Testis (tissue), 3 donors: ENCODE measurements around the gene PCDHA1. TPM values are rescaled to one million over a fixed set of nuclear protein-coding genes. Genes with fewer than 3 reads are reported as not detected.

ENCODE experiments used
- DNase-seq: peaks from one replicate; pipeline ENCODE4 v3.0.0-alpha.2; 2019
- H3K27ac ChIP-seq, 2 donors: fragments of 200-600 bp; sonication (generic); one replicate each; pipeline ENCODE4 v1.5.1; 2019
- H3K27me3 ChIP-seq: fragments of 200-600 bp; sonication (generic); one replicate; pipeline ENCODE4 v1.5.1; 2019
- H3K36me3 ChIP-seq: fragments of 200-600 bp; sonication (generic); one replicate; pipeline ENCODE4 v1.5.1; 2017; ENCODE audit warnings: low read depth; ENCODE audit errors: missing control alignments
- H3K4me1 ChIP-seq: fragments of 200-600 bp; sonication (generic); one replicate; pipeline ENCODE4 v1.5.1; 2019
- H3K4me3 ChIP-seq, 2 donors: fragments of 200-600 bp; sonication (generic); one replicate each; pipeline ENCODE4 v1.5.1; 2017 to 2019
- H3K9me3 ChIP-seq: fragments of 200-600 bp; sonication (generic); one replicate; pipeline ENCODE4 v1.5.1; 2017
- CTCF ChIP-seq, 3 experiments: fragments of 450-650 bp in 2 of 3; fragments of 200-600 bp in 1 of 3; sonication (generic) in 1 of 3; IDR thresholded peaks; one replicate each; pipeline ENCODE4 v1.5.1; 2016 to 2019; ENCODE audit warnings: antibody characterized with exemption in 3 of 3, mild to moderate bottlenecking in 2 of 3, moderate library complexity in 1 of 3
- POLR2A ChIP-seq: fragments of 450-650 bp; IDR thresholded peaks from one replicate; pipeline ENCODE4 v1.6.1; 2017; ENCODE audit warnings: antibody characterized with exemption, mild to moderate bottlenecking, moderate library complexity
- WGBS, 2 donors: methylation state at CpG; one replicate each; pipeline ENCODE4 v1.1.5; 2018; 5-methylcytosine and 5-hydroxymethylcytosine counted together
- intact Hi-C: fragments of 100-400 bp; cut with DNase I; formaldehyde crosslinking; loops from one replicate; pipeline ENCODE4 v1.15.1; 2023; ENCODE audit warnings: low total_unique reads
- polyA plus RNA-seq: library from polyadenylated mRNA; stranded (reverse); fragments of 350-450 nt; fragmentation: Illumina TruSeq; extraction: RNeasy Lipid Tissue Mini Kit (QIAGEN cat#74804); gene quantifications from one replicate; pipeline ENCODE4 v1.2.3, GENCODE V29; 2014; ENCODE audit warnings: low read depth, low replicate concordance; ENCODE audit not compliant: insufficient read depth
- total RNA-seq, 2 donors: library from RNA; depleted of rRNA; stranded (reverse); fragments of >200 nt; gene quantifications; one replicate each; pipeline ENCODE4 v1.2.3, GENCODE V29; 2016

PCDHA1 gene
- total and polyA plus RNA-seq, 3 donors from 2014 or later, result 1.7 to 2.6 (median 1.8) TPM

GRCh38 chr5:140966293-140967225, 180.6 kb downstream of the PCDHA1 start, which contains the start of gene PCDHAC2:
TSS of gene PCDHAC2 (plus strand) at chr5:140966476. CDS start at chr5:140966767, 291 bp downstream.
- H3K27me3 ChIP-seq, result no peaks in the 10 kb centered on the region
- TF ChIP-seq CTCF (IDR thresholded peaks at IDR 0.05) (no peak), POLR2A (no peak)
- intact Hi-C loops, result no loop called here
- WGBS, 2 donors, result 2% methylated on average over 19 to 59 of the region's 80 CpGs
- H3K4me1 ChIP-seq, result no peaks in the 10 kb centered on the region
- H3K4me3 ChIP-seq, result peak within 1 kb of the TSS; percentile 53 to 61
- peak; percentile 66 for DNase-seq
- H3K27ac ChIP-seq, result peak within 1 kb of the TSS; percentile 45 to 66
- no peaks in the 10 kb centered on the region for H3K36me3 ChIP-seq
- no peaks in the 10 kb centered on the region for H3K9me3 ChIP-seq

- TF ChIP-seq CTCF (IDR thresholded peaks at IDR 0.05) (no peak), POLR2A (no peak)
- intact Hi-C loops, result no loop called here
- DNase-seq, result no peak
- Histone ChIP-seq H3K27ac (peak overlapping the region; percentile 45 to 66), H3K4me1 (no peaks in the 10 kb centered on the region), H3K9me3 (no peaks in the 10 kb centered on the region), H3K4me3 (peak overlapping the region; percentile 53 to 61), H3K27me3 (no peaks in the 10 kb centered on the region), H3K36me3 (no peaks in the 10 kb centered on the region)
- WGBS, 2 donors, result 33% methylated on average over 34 of the region's 34 CpGs; no CpG with 5 or more reads in 1 of the 2 donors
These were observed 181.4 kb downstream of the PCDHA1 start for GRCh38 chr5:140967226-140967893.

GRCh38 chr5:140969880-140970279, 183.9 kb downstream of the PCDHA1 start:
- no peaks in the 10 kb centered on the region for H3K36me3 ChIP-seq
- no peaks in the 10 kb centered on the region for H3K27me3 ChIP-seq
- intact Hi-C loops, result no loop called here
- no peak for DNase-seq
- no peak for TF ChIP-seq POLR2A
- no peaks in the 10 kb centered on the region for H3K9me3 ChIP-seq
- H3K27ac ChIP-seq, result no peak overlapping the region
- no peaks in the 10 kb centered on the region for H3K4me1 ChIP-seq
- no peak overlapping the region for H3K4me3 ChIP-seq

GRCh38 chr5:140973550-140973949, 187.6 kb downstream of the PCDHA1 start:
- Histone ChIP-seq H3K27me3 (no peaks in the 10 kb centered on the region), H3K27ac (no peak overlapping the region), H3K4me3 (no peak overlapping the region), H3K36me3 (no peaks in the 10 kb centered on the region), H3K9me3 (no peaks in the 10 kb centered on the region), H3K4me1 (peaks cover 9% of the 10 kb centered on the region)
- TF ChIP-seq CTCF (IDR thresholded peaks at IDR 0.05) (no peak), POLR2A (no peak)
- DNase-seq, result no peak
- intact Hi-C loops, result no loop called here

- H3K4me3 ChIP-seq, result no peak overlapping the region
- 26% methylated on average over 3 of the region's 3 CpGs for WGBS, 2 donors
- no peaks in the 10 kb centered on the region for H3K27me3 ChIP-seq
- H3K36me3 ChIP-seq, result no peaks in the 10 kb centered on the region
- intact Hi-C loops, result no loop called here
- H3K27ac ChIP-seq, result no peak overlapping the region
- TF ChIP-seq CTCF (IDR thresholded peaks at IDR 0.05) (no peak), POLR2A (no peak)
- H3K4me1 ChIP-seq, result peaks cover 14% of the 10 kb centered on the region
- H3K9me3 ChIP-seq, result no peaks in the 10 kb centered on the region
- no peak for DNase-seq
These were observed 191.1 kb downstream of the PCDHA1 start for GRCh38 chr5:140977003-140977402.
